Left lung (tissue), 10 donors: ENCODE data around the gene CHD3. TPM values are rescaled to one million over a fixed set of nuclear protein-coding genes. Genes with fewer than 3 reads are reported as not detected.

Source experiments
- ATAC-seq: fragments of 200-7000 bp; cut with Tn5 transposase; one replicate; pipeline ENCODE4 v1.9.1; 2020; ENCODE audit warnings: moderate library complexity
- DNase-seq, 4 donors: peaks; one replicate each; pipeline ENCODE4 v3.0.0-alpha.2; 2013 to 2020
- H3K27ac ChIP-seq, 2 donors: fragments of 200-600 bp; sonication (generic) in 1 of 2; one replicate each; pipeline versions ENCODE4 v1.5.0 to v1.8.0; 2020 to 2021
- H3K27me3 ChIP-seq, 2 donors: fragments of 200-600 bp; sonication (generic) in 1 of 2; one replicate each; pipeline versions ENCODE4 v1.5.0 to v1.8.0; 2020 to 2021
- H3K36me3 ChIP-seq, 2 donors: fragments of 200-600 bp; sonication (generic) in 1 of 2; one replicate each; pipeline versions ENCODE4 v1.5.0 to v1.8.0; 2020 to 2021
- H3K4me1 ChIP-seq, 2 donors: fragments of 200-600 bp; one replicate each; pipeline ENCODE4 v1.8.0; 2021
- H3K4me3 ChIP-seq, 2 donors: fragments of 200-600 bp; sonication (generic) in 1 of 2; one replicate each; pipeline versions ENCODE4 v1.5.0 to v1.8.0; 2020 to 2021; ENCODE audit warnings: mild to moderate bottlenecking in 1 of 2
- H3K9me3 ChIP-seq, 2 donors: fragments of 200-600 bp; sonication (generic) in 1 of 2; one replicate each; pipeline versions ENCODE4 v1.5.0 to v1.8.0; 2020 to 2021
- intact Hi-C, 2 donors: fragments of 100-400 bp; cut with DNase I; formaldehyde crosslinking; loops; one replicate each; pipeline versions ENCODE4 v1.11.2 to v1.14.2; 2022
- polyA plus RNA-seq, 6 donors: library from polyadenylated mRNA; unstranded; fragments of 120-200 nt; gene quantifications; one replicate each; pipeline ENCODE4 v1.2.1, GENCODE V29; 2013; ENCODE audit not compliant: insufficient read length in 6 of 6
- total RNA-seq, 2 donors: library from RNA; stranded (reverse); fragmentation: NEBNext Ultra II Directional; extraction: Animal tissue kit (Norgen Biotek cat#: 25700); gene quantifications; one replicate each; pipeline ENCODE4 v1.2.1, GENCODE V29; 2021
- TF ChIP-seq, protein P1 (sequence below), 2 donors: fragments of 200-600 bp; sonication (generic) in 1 of 2; IDR thresholded peaks; one replicate each; pipeline versions ENCODE4 v1.5.0 to v1.8.0; 2021; ENCODE audit warnings: antibody characterized with exemption in 2 of 2
- donor health status: DM: no; HTN: yes; CAD: no.
- donor health status: DM: no; HTN: no; CAD: no.

The CHD3 gene
- total and polyA plus RNA-seq, 8 donors, result 95.3 to 222 (median 202) TPM

- H3K4me1 ChIP-seq, result peaks cover 7 to 47% of the 10 kb centered on the region in 2 donors
- no peaks in the 10 kb centered on the region for H3K27me3 ChIP-seq
- no peak overlapping the region for H3K27ac ChIP-seq
- TF ChIP-seq, protein P1, sequence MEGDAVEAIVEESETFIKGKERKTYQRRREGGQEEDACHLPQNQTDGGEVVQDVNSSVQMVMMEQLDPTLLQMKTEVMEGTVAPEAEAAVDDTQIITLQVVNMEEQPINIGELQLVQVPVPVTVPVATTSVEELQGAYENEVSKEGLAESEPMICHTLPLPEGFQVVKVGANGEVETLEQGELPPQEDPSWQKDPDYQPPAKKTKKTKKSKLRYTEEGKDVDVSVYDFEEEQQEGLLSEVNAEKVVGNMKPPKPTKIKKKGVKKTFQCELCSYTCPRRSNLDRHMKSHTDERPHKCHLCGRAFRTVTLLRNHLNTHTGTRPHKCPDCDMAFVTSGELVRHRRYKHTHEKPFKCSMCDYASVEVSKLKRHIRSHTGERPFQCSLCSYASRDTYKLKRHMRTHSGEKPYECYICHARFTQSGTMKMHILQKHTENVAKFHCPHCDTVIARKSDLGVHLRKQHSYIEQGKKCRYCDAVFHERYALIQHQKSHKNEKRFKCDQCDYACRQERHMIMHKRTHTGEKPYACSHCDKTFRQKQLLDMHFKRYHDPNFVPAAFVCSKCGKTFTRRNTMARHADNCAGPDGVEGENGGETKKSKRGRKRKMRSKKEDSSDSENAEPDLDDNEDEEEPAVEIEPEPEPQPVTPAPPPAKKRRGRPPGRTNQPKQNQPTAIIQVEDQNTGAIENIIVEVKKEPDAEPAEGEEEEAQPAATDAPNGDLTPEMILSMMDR (IDR thresholded peaks at IDR 0.05), result no peak
- DNase-seq (no peak), ATAC-seq (no peak)
- intact Hi-C loops, result no loop called here
- H3K36me3 ChIP-seq, result peaks cover 0 to 62% of the 10 kb centered on the region in 2 donors
- H3K4me3 ChIP-seq, result peak overlapping the region in 1 of 2 donors; percentile 82
- H3K9me3 ChIP-seq, result no peaks in the 10 kb centered on the region
Observed at GRCh38 chr17:7846063-7846735, 42.4 kb upstream of the CHD3 start.

DNA sequence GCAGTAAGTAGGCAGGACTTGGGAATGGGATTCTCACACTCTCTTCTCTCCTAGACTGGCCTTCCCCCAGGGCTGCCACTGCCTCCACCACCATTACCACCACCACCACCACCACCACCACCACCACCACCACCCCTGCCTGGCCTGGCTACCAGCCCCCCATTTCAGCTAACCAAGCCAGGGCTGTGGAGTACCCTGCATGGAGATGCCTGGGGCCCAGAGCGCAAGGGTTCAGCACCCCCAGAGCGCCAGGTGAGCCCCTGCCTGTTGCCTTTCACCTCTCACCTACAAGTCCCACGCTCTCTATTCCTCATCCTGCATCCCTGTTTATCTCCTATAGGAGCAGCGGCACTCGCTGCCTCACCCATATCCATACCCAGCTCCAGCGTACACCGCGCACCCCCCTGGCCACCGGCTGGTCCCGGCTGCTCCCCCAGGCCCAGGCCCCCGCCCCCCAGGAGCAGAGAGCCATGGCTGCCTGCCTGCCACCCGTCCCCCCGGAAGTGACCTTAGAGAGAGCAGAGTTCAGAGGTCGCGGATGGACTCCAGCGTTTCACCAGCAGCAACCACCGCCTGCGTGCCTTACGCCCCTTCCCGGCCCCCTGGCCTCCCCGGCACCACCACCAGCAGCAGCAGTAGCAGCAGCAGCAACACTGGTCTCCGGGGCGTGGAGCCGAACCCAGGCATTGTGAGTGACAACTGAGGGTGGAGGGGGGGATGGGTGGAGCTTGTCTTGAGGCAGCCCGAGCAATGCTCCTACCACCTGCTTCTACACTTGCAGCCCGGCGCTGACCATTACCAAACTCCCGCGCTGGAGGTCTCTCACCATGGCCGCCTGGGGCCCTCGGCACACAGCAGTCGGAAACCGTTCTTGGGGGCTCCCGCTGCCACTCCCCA, 41.6 kb upstream of the CHD3 start:
- intact Hi-C loops, result no loop called here
- H3K36me3 ChIP-seq, result peaks cover 0 to 70% of the 10 kb centered on the region in 2 donors
- peaks cover 7 to 52% of the 10 kb centered on the region in 2 donors for H3K4me1 ChIP-seq
- TF ChIP-seq, protein P1 (IDR thresholded peaks at IDR 0.05), result no peak
- ATAC-seq, result no peak
- DNase-seq, result peak in 1 of 4 donors; percentile 37
- no peak overlapping the region for H3K27ac ChIP-seq
- no peak overlapping the region for H3K4me3 ChIP-seq
- no peaks in the 10 kb centered on the region for H3K9me3 ChIP-seq
- no peaks in the 10 kb centered on the region for H3K27me3 ChIP-seq

DNA sequence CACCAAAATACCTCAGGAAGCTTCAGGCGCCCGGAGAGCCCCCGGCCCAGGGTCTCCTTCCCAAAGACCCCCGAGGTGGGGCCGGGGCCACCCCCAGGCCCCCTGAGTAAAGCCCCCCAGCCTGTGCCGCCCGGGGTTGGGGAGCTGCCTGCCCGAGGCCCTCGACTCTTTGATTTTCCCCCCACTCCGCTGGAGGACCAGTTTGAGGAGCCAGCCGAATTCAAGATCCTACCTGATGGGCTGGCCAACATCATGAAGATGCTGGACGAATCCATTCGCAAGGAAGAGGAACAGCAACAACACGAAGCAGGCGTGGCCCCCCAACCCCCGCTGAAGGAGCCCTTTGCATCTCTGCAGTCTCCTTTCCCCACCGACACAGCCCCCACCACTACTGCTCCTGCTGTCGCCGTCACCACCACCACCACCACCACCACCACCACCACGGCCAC, 40.4 kb upstream of the CHD3 start:
- ATAC-seq, result no peak
- no peak overlapping the region for H3K27ac ChIP-seq
- peaks cover 9 to 58% of the 10 kb centered on the region in 2 donors for H3K4me1 ChIP-seq
- TF ChIP-seq, protein P1 (IDR thresholded peaks at IDR 0.05), result no peak
- no peak for DNase-seq
- H3K4me3 ChIP-seq, result no peak overlapping the region
- no peaks in the 10 kb centered on the region for H3K27me3 ChIP-seq
- no peaks in the 10 kb centered on the region for H3K9me3 ChIP-seq
- intact Hi-C loops, result no loop called here
- peaks cover 0 to 82% of the 10 kb centered on the region in 2 donors for H3K36me3 ChIP-seq

GRCh38 chr17:7848739-7849129, 39.9 kb upstream of the CHD3 start:
- DNase-seq (no peak), ATAC-seq (no peak)
- peaks cover 9 to 58% of the 10 kb centered on the region in 2 donors for H3K4me1 ChIP-seq
- intact Hi-C loops, result no loop called here
- TF ChIP-seq, protein P1 (IDR thresholded peaks at IDR 0.05), result no peak
- no peak overlapping the region for H3K4me3 ChIP-seq
- no peaks in the 10 kb centered on the region for H3K27me3 ChIP-seq
- H3K9me3 ChIP-seq, result no peaks in the 10 kb centered on the region
- H3K36me3 ChIP-seq, result peaks cover 0 to 87% of the 10 kb centered on the region in 2 donors
- H3K27ac ChIP-seq, result no peak overlapping the region
